Astrocyte of the spinal cord (primary cell): Measurements from ENCODE around the gene S100A1.

Source experiments
- DNase-seq: peaks from one replicate; pipeline ENCODE4 v3.0.0; 2011; ENCODE audit warnings: low read depth, low spot score
- H3K4me3 ChIP-seq: 2 replicates; pipeline ENCODE4 v1.5.1; 2011; ENCODE audit warnings: low read depth, mild to moderate bottlenecking, low read length, moderate library complexity
- in situ Hi-C: cut with HindIII; loops from 2 replicates; pipeline ENCODE4 v1.10.0; 2017; ENCODE audit warnings: low sequenced_read_pairs
- TF ChIP-seq, protein P1 (sequence below): IDR thresholded peaks from 2 replicates; pipeline ENCODE4 v1.5.1; 2012; ENCODE audit warnings: low read depth, mild to moderate bottlenecking, low read length, inconsistent platforms

S100A1 gene

DNA sequence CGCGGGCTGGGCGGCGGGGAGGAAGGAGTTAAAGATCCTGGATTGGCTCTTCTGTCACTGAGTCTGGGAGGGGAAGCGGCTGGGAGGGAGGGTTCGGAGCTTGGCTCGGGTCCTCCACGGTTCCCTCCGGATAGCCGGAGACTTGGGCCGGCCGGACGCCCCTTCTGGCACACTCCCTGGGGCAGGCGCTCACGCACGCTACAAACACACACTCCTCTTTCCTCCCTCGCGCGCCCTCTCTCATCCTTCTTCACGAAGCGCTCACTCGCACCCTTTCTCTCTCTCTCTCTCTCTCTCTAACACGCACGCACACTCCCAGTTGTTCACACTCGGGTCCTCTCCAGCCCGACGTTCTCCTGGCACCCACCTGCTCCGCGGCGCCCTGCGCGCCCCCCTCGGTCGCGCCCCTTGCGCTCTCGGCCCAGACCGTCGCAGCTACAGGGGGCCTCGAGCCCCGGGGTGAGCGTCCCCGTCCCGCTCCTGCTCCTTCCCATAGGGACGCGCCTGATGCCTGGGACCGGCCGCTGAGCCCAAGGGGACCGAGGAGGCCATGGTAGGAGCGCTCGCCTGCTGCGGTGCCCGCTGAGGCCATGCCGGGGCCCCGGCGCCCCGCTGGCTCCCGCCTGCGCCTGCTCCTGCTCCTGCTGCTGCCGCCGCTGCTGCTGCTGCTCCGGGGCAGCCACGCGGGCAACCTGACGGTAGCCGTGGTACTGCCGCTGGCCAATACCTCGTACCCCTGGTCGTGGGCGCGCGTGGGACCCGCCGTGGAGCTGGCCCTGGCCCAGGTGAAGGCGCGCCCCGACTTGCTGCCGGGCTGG, 50.5 kb downstream of the S100A1 start, which contains the start of gene NPR1:
NPR1 (plus strand) TSS at position 170 of the 818 bp plus-strand sequence; CDS start at position 591, 421 bp downstream.
- in situ Hi-C loops: no loop called here
- DNase-seq: no peak
- H3K4me3 ChIP-seq: peak within 1 kb of the TSS; percentile 10
- TF ChIP-seq, protein P1, sequence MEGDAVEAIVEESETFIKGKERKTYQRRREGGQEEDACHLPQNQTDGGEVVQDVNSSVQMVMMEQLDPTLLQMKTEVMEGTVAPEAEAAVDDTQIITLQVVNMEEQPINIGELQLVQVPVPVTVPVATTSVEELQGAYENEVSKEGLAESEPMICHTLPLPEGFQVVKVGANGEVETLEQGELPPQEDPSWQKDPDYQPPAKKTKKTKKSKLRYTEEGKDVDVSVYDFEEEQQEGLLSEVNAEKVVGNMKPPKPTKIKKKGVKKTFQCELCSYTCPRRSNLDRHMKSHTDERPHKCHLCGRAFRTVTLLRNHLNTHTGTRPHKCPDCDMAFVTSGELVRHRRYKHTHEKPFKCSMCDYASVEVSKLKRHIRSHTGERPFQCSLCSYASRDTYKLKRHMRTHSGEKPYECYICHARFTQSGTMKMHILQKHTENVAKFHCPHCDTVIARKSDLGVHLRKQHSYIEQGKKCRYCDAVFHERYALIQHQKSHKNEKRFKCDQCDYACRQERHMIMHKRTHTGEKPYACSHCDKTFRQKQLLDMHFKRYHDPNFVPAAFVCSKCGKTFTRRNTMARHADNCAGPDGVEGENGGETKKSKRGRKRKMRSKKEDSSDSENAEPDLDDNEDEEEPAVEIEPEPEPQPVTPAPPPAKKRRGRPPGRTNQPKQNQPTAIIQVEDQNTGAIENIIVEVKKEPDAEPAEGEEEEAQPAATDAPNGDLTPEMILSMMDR: no peak

DNA sequence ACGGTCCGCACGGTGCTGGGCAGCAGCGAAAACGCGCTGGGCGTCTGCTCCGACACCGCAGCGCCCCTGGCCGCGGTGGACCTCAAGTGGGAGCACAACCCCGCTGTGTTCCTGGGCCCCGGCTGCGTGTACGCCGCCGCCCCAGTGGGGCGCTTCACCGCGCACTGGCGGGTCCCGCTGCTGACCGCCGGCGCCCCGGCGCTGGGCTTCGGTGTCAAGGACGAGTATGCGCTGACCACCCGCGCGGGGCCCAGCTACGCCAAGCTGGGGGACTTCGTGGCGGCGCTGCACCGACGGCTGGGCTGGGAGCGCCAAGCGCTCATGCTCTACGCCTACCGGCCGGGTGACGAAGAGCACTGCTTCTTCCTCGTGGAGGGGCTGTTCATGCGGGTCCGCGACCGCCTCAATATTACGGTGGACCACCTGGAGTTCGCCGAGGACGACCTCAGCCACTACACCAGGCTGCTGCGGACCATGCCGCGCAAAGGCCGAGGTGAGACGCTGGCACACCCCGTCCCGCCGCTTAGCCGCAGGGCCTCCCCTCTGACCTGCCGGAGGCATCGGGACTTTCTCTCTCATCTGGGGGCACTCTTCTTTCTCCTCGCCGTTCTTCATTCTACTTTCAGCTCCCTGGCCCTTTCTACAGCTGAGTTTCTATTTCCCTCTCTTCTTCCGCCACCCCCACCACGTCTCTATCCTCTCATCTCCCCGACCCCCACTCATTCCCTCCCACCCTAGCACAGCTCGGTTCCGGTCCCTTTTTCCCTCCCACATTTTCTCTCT, 51.3 kb downstream of the S100A1 start:
- peak overlapping the region; percentile 3 for H3K4me3 ChIP-seq
- no peak for DNase-seq
- in situ Hi-C loops: no loop called here
- TF ChIP-seq, protein P1: peak; percentile 10

DNA sequence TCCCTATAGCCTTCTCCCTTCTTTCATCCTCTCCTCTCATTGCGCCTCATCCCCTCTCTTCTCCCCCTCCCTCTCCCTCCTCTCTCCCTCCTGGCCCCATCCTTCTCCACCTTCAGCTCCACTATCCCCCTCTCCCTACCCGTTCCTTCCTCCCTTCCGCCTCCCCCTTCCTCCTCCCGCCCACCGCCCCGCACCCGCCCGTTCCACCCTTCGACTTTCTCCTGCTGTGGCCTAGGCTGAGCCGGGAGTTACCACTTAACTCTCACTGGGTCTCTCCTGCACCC, 51.8 kb downstream of the S100A1 start:
- no peak overlapping the region for H3K4me3 ChIP-seq
- in situ Hi-C loops: no loop called here
- TF ChIP-seq, protein P1: no peak
- DNase-seq: no peak
